Measurements from ENCODE around the gene LPP. TPM values are rescaled to one million over a fixed set of nuclear protein-coding genes. Genes with fewer than 3 reads are reported as not detected.

Gene LPP
- total and polyA plus RNA-seq, 9 of the 15 experiments (the other 6 are each of a cell fraction or from before 2014, with no cell fraction given), result 0.07 to 0.18 TPM; not detected in 7

- Histone ChIP-seq H3K36me3 (ENCODE audit: control insufficient read depth, insufficient read depth, low read length) (no peaks in the 10 kb centered on the region), H3K4me2 (ENCODE audit: insufficient read depth, low read length) (no peak overlapping the region), H2AFZ (ENCODE audit: low read depth, low read length) (no peak overlapping the region), H3K9me3 (replicated peaks; ENCODE audit: control insufficient read depth, insufficient read depth, low read depth, low read length) (no peaks in the 10 kb centered on the region), H3K27ac (ENCODE audit: extremely low read depth, low read depth, low read length) (no peak overlapping the region), H3K27me3 (ENCODE audit: control insufficient read depth in 2 of 2, insufficient read depth in 2 of 2, low read length in 2 of 2) (no peaks in the 10 kb centered on the region), H3K4me1 (replicated peaks in 1 of 2; ENCODE audit: control insufficient read depth in 2 of 2, insufficient read depth in 2 of 2, low read length in 2 of 2) (no peaks in the 10 kb centered on the region), H3K9me1 (ENCODE audit: control insufficient read depth, insufficient read depth, low read length) (no peaks in the 10 kb centered on the region), H4K20me1 (replicated peaks; ENCODE audit: control insufficient read depth, insufficient read depth, low read length) (no peaks in the 10 kb centered on the region), H3K9ac (ENCODE audit: insufficient read depth in 1 of 2, low read depth in 2 of 2, low read length in 2 of 2) (no peak overlapping the region), H3K4me3 (no peak overlapping the region), H3K79me2 (ENCODE audit: control insufficient read depth, insufficient read depth, low read length) (no peaks in the 10 kb centered on the region)
- POLR2A ChIA-PET, result interaction anchor here (0.6 kb wide), 1 partner anchor 806 kb away, joined by 3 read pairs; no protein-coding TSS in a partner anchor
- CTCF ChIA-PET (ENCODE audit: low intra/inter-chr PET ratio), result no interaction called here
- ATAC-seq, result no peak
- BruUV-seq (replicated peaks), result no TSS peak
- no peak for DNase-seq (ENCODE audit: extremely low read depth in 1 of 4, low spot score in 3 of 4)
- no peak for FAIRE-seq
- intact Hi-C loops (cut with micrococcal nuclease), result no loop called here
- in situ Hi-C loops (cut with MboI), result no loop called here
- no peak for TF ChIP-seq CREBBP (IDR thresholded peaks at IDR 0.05; ENCODE audit: low read depth, low read length)
- no peak for TF ChIP-seq POLR3G (IDR thresholded peaks at IDR 0.05; ENCODE audit: extremely low read depth, insufficient read length, insufficient replicate concordance)
- TF ChIP-seq ARID3A (IDR thresholded peaks at IDR 0.05; ENCODE audit: borderline replicate concordance, low read depth, low read length), result no peak
- no peak for TF ChIP-seq ZNF778 (CRISPR knock-in tag; IDR thresholded peaks at IDR 0.05)
- TF ChIP-seq ZFP30 (CRISPR knock-in tag; IDR thresholded peaks at IDR 0.05; ENCODE audit: borderline replicate concordance), result no peak
- TF ChIP-seq, protein P1, sequence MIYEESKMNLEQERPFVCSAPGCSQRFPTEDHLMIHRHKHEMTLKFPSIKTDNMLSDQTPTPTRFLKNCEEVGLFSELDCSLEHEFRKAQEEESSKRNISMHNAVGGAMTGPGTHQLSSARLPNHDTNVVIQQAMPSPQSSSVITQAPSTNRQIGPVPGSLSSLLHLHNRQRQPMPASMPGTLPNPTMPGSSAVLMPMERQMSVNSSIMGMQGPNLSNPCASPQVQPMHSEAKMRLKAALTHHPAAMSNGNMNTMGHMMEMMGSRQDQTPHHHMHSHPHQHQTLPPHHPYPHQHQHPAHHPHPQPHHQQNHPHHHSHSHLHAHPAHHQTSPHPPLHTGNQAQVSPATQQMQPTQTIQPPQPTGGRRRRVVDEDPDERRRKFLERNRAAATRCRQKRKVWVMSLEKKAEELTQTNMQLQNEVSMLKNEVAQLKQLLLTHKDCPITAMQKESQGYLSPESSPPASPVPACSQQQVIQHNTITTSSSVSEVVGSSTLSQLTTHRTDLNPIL (CRISPR knock-in tag; IDR thresholded peaks at IDR 0.05), result no peak
- TF ChIP-seq XRCC5 (IDR thresholded peaks at IDR 0.05; ENCODE audit: low read depth, low read length), result no peak
- no peak for TF ChIP-seq SRSF3 (IDR thresholded peaks at IDR 0.05; ENCODE audit: insufficient read depth, low read length)
- TF ChIP-seq, protein P2, sequence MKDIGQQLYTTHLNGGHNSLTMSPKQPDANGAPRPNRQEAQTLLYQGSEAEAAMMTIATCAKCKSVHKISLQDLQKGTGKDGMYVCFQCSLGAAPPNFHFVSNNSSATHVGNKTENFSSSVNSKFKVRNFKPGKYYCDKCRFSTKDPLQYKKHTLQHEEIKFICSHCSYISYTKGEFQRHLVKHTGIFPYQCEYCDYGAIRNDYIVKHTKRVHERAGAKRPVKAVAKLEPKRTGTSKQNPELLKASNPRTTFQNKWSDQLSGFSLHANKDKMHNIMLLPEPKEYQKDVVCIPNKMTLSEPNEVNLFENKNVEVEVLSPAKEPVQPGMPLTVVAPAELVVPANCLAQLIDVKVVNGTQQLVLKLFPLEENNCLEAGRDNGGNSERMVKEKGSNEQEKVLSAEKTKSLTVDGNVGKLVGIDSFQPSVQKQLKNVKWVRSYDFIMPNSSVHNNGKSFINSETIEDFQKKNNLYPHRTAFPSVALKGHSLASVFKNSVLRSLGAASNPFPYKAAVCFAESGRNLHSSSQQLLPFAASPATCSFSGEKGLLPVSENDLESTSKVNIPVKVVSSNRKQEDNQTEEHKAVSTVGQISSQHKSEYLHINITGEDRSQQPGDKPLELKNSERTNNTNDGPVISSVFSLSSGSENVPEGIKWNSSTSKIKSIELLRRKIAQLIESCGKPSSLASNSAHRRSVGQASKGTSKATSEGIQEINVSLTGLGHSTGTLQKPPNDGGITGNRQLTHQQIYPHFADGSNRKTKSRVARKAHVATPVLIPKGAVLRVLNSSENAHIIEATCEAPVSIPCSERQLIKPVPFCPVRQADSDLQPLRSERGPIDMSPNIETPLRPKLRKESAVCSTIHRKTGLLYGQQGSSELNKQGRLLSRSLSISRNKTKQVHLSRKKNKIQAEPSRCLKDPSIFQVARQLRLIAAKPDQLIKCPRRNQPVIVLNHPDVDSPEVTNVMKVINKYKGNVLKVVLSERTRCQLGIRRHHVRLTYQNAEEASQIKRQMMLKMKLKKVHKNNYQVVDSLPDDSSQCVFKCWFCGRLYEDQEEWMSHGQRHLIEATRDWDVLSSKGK (CRISPR knock-in tag; IDR thresholded peaks at IDR 0.05), result no peak
- no peak for TF ChIP-seq HDAC2 (IDR thresholded peaks at IDR 0.05)
- TF ChIP-seq USF2 (CRISPR knock-in tag; IDR thresholded peaks at IDR 0.05), result no peak
- no peak for TF ChIP-seq ZNF76 (CRISPR knock-in tag; IDR thresholded peaks at IDR 0.05; ENCODE audit: borderline replicate concordance)
- no peak for TF ChIP-seq MTA1 (IDR thresholded peaks at IDR 0.05; ENCODE audit: borderline replicate concordance)
- no peak for TF ChIP-seq PHF8 (IDR thresholded peaks at IDR 0.05; ENCODE audit: borderline replicate concordance, low read length)
- TF ChIP-seq SREBF2 (CRISPR knock-in tag; IDR thresholded peaks at IDR 0.05), result no peak
These were observed 728.1 kb downstream of the LPP start for GRCh38 chr3:188881954-188882641.

Measured in K562 (cell line).